Subcutaneous adipose tissue (tissue), 4 donors: ENCODE data around the gene AGPAT3. TPM values are rescaled to one million over a fixed set of nuclear protein-coding genes. Genes with fewer than 3 reads are reported as not detected.

Experiments
- total RNA-seq, 4 donors: library from RNA; depleted of rRNA; stranded (reverse); fragments of >200 nt; gene quantifications; one replicate each; pipeline ENCODE4 v1.1.0, GENCODE V29; 2016
- TF ChIP-seq, protein P1 (sequence below): fragments of 450-650 bp; IDR thresholded peaks from one replicate; pipeline ENCODE4 v1.5.1; 2016; ENCODE audit warnings: low read depth, mild to moderate bottlenecking, control low read depth, antibody characterized with exemption, moderate library complexity

AGPAT3 gene
- total RNA-seq, 4 donors from 2014 or later = 29.7 to 66.5 (median 33.8) TPM

DNA sequence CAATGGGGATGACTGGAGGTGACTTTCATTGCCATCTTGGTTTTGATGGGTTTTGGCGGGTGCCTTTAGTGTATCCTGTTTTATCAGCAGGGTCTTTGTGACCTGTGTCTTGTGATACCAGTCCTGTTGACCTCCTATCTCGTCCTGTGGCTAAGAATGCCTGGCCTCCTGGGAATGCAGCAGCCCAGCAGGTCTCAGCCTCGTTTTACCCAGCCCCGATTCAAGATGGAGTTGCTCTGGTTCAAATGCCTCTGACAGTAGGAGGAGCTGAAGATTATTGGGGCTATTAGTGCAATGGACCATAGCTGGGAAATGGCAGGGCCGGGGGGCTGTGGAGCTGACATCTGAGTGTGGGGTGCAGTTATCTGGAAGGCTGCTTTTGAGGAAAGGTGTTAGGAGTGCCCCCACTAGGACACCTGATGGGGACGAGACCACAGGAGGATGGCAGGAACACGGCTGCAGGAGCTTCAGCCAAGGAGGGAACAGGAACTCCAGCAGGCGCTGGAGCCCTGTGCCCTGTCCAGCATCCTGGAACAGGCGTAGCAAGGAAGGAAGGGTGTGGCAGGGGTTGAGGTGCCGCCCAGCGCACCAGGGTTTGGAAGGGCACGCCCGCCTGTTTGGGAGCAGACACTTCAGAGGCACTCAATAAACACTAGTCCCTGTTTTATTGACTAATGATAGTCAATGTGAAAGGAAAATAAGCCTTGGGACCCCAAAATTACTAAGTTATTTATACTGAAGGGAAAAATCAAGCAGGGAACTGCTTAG, 15.3 kb upstream of the AGPAT3 start:
- TF ChIP-seq, protein P1, sequence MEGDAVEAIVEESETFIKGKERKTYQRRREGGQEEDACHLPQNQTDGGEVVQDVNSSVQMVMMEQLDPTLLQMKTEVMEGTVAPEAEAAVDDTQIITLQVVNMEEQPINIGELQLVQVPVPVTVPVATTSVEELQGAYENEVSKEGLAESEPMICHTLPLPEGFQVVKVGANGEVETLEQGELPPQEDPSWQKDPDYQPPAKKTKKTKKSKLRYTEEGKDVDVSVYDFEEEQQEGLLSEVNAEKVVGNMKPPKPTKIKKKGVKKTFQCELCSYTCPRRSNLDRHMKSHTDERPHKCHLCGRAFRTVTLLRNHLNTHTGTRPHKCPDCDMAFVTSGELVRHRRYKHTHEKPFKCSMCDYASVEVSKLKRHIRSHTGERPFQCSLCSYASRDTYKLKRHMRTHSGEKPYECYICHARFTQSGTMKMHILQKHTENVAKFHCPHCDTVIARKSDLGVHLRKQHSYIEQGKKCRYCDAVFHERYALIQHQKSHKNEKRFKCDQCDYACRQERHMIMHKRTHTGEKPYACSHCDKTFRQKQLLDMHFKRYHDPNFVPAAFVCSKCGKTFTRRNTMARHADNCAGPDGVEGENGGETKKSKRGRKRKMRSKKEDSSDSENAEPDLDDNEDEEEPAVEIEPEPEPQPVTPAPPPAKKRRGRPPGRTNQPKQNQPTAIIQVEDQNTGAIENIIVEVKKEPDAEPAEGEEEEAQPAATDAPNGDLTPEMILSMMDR = no peak

DNA sequence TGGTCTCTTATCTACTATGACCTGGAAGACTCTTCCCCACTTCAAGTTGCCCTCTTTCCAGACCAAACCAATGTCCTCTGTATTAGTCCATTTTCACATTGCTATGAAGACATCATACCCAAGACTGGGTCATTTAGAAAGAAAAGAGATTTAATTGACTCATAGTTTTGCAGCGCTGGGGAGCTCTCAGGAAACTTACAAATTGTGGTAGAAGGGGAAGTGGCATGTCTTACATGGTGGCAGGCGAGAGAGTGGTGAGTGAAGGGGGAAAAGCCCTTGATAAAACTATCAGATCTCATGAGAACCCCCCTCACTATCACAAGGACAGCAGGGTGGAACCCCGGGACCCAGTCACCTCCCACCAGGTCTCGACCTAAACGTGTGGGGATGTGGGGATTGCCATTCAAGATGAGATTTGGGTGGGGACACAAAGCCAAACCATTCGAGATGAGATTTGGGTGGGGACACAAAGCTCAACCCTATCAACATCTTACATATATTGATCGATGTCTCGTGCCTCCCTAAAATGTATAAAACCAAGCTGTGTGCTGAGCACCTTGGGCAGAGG, 14.2 kb upstream of the AGPAT3 start:
- TF ChIP-seq, protein P1 = no peak

DNA sequence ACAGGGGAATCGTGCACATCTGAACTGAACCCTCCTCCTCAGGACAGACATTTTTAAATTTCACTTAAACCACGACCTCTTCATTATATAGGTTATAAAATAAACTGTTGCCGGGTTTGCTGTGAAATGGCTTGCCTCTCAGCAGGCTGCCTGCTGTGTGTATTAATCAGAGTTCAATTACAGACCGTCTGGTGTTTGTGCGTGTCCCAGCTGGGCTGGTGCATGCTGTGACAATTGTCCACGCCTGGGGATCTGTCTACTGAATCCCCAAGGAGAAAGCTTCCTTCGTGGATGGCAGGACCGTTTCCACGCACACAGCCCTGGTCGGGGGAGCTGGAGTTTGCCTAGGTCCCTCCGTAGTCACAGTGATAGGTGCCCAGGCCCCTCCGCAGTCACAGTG, 13.4 kb upstream of the AGPAT3 start:
- TF ChIP-seq, protein P1 = no peak

DNA sequence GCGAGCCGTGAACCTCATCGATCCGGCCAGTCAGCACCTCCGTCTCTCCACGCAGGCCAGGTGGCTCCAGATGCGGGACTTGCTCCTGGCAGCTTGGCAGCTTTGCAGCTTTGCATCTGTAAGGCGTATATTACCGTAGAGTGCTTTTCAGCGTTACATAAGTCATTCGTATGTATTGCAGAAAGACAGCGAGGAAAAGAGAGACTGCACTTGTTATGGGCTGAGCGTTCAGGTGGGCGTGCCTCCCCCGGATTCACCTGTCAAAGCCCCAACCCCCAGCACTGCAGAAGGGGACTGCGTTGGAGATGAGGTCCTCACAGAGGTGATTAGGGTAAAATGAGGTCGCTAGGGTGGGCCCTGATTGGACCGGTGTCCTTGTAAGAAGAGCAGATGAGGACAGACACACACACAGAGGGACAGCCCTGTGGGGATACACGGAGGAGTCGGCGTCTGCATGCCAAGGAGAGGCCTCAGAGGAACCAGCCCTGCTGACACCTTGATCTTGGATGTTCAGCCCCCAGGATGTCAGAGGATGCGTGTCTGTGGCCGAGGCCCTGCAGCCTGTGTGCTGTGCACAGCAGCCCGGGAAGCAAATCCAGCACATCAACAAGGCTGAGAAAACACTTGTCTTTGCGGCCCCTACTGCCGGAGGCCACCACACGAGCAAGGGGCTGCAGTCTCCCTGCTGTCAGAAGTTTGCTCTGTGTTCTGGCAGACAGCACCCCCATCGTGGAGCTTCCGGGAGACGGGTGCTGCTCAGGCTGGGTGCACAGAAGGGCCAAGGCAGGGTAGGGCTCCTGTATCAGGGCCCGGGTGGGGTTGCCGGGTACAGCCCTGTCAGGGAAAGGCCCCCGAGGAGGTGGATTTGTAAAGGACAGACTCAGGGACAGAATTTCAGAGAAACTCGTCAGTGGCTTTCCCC, 10.9 kb upstream of the AGPAT3 start:
- TF ChIP-seq, protein P1 = no peak

DNA sequence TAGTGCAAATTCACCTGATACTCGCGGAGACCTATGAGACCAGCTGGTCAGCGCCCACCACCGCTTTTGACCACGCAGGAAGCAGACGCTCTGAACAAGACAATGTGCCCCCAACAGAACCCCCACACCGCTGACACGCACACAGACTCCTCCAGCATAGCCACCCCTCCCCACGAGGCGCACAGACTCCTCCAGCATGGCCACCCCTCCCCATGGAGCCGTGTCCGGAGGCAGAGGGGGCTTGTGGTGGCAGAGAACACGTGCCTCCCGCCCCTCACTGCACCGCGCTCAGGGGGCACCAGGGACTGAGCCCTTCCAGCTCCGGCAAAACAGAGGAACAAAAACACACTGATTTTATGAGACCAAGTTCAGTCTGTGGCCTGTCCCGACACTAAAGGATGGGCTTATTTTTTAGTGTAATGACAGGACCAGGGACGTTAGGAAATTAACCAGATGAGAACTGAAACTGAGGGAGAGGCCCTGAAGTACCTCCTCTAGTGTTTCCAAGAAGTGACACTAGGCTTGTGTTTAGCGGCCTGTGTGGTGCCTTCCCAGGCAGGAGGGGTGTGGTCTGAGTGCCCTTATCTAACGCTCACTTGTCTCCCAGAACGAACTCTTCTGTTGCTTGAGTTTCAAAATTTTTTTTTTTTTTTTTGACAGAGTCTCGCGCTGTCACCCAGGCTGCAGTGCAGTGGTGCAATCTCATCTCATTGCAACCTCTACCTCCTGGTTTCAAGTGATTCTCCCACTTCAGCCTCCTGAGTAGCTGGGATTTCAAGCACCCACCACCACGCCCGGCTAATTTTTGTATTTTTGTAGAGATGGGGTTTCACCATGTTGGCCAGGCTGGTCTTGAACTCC, 10.0 kb upstream of the AGPAT3 start:
- TF ChIP-seq, protein P1 = no peak

DNA sequence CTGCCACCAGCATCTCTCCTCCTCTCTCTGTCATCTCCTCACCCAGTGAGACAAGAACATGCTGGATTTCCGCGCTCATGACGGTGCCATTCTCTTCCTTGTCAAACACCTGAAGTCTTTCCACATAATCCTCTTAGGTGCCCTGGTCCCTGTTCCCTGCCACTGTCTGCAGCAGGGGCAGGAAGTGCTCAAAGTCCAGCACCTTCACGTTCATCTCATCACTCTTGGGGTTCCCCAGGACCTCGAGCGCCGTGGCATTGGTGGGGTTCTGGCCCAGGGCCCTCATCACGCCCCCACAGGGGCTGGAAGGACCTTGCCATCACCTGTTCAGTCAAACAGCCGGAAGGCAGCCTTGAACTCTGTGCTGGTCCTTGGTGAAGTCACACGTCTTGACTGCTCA, 9.1 kb upstream of the AGPAT3 start:
- TF ChIP-seq, protein P1 = no peak
